Measurements from ENCODE around the gene RSF1. TPM values are rescaled to one million over a fixed set of nuclear protein-coding genes. Genes with fewer than 3 reads are reported as not detected.

RSF1 gene
- total RNA-seq, 4 donors from 2014 or later: 42.2 to 60.7 (median 46.6) TPM

DNA sequence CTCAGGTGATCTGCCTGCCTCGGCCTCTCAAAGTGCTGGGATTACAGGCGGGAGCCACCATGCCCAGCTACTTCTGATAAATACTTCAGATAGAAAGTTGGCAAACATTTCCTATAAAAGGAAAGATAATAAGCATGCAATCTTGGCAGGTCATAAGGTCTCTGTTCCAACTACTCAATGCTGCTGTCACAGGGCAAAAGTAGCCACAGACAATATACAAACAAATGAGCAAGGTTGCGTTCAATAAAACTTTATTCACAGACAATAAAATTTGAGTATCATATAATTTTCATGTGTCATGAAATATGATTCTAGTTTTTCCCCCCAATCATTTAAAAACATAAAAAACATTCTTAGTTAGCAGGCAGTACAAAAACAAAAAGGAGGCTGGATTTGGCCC is 129.9 kb downstream of the RSF1 start:
- TF ChIP-seq, protein P1, sequence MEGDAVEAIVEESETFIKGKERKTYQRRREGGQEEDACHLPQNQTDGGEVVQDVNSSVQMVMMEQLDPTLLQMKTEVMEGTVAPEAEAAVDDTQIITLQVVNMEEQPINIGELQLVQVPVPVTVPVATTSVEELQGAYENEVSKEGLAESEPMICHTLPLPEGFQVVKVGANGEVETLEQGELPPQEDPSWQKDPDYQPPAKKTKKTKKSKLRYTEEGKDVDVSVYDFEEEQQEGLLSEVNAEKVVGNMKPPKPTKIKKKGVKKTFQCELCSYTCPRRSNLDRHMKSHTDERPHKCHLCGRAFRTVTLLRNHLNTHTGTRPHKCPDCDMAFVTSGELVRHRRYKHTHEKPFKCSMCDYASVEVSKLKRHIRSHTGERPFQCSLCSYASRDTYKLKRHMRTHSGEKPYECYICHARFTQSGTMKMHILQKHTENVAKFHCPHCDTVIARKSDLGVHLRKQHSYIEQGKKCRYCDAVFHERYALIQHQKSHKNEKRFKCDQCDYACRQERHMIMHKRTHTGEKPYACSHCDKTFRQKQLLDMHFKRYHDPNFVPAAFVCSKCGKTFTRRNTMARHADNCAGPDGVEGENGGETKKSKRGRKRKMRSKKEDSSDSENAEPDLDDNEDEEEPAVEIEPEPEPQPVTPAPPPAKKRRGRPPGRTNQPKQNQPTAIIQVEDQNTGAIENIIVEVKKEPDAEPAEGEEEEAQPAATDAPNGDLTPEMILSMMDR (IDR thresholded peaks at IDR 0.05): no peak
- DNase-seq (ENCODE audit: low spot score) (no peak), ATAC-seq (ENCODE audit: low FRiP score) (no peak)

DNA sequence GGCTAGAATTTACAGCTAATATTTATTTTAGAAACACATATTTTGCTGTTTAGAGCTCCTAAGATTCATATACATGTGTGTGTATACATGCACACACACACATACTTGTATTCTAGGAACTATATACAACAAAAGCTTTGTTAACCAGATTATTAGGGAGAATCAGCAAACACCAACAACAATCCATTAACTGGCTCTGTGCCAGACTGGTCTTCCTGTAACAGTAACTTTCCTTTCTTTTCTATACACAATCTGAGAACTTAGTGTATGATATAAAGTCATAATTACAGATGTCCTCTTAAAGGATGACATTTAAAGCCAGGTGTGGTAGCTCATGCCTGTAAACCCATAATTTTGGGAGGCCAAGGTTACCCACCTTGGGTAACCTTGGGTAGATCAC is 133.4 kb downstream of the RSF1 start:
- DNase-seq (ENCODE audit: low spot score): no peak
- TF ChIP-seq, protein P1 (IDR thresholded peaks at IDR 0.05): no peak
- ATAC-seq (ENCODE audit: low FRiP score): no peak

DNA sequence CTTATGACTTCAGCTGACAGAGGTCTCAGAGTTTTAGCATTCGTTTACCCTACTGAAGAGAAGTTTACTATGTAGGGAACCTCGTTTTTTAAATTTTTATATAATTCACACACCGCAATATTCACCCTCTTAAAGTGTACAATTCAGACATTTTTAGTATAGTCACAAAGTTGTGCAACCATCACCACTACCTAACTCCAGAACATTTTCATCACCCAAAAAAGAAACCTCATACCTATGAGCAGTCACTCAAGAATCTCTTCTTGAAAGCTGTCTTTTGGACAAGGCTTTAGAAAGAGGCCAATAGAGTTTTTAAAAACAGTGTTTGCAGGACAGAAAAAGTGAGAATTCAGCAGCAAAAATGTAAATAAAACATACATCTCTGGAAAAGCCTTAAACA is 143.4 kb downstream of the RSF1 start:
- TF ChIP-seq, protein P1 (IDR thresholded peaks at IDR 0.05): no peak
- ATAC-seq (ENCODE audit: low FRiP score): no peak

DNA sequence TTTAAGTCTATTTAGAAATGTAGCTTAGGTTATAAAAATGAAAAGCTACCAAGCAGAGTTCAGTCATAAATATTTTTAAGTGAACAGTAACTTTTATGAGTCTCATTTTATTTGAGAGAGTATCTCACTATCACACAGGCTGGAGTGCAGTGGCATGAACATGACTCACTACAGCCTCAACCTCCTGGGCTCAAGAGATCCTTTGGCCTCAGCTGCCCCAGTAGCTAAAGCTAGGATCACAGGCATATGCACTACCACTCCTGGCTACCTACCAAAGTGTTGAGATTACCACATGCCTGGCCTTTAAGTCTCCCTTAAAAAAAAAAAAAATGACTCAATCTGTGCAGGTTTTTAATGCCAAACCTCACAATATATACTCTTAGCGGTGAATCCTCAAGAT is 148.3 kb downstream of the RSF1 start:
- DNase-seq (ENCODE audit: low spot score) (no peak), ATAC-seq (ENCODE audit: low FRiP score) (no peak)
- TF ChIP-seq, protein P1 (IDR thresholded peaks at IDR 0.05): no peak

More for the DNA sequence above, 143.4 kb downstream of the RSF1 start:
- no peak for DNase-seq (ENCODE audit: low spot score)

DNA sequence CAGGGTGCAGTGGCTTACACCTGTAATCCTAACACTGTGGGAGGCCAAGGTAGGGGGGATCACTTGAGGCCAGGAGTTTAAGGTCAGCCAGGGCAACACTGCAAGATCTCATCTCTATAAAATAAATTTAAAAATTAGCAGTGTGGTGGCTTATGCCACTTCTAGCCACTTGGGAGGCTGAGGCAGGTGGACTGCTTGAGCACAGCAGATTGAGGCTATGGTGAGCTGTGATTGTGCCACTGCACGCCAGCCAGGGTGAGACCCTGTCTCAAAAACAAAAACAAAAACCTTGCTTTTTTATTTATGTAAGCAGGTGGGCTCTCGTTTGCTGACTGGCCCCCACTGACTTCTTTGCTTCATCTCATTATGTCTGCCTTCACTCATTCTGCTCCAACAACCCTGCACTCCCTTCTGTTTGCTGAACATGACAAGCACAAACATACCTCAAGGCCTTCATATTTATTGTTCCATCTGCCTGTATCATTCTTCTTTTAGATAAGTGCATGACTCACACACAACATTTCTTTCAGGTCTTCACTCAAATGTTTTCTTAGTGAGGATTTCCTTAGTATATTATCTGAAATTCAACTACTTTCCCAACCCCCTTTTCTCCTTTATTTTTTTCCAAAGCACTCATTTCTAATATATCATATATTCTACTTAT is 150.5 kb downstream of the RSF1 start:
- TF ChIP-seq, protein P1 (IDR thresholded peaks at IDR 0.05): no peak
- DNase-seq (ENCODE audit: low spot score) (no peak), ATAC-seq (ENCODE audit: low FRiP score) (no peak)

DNA sequence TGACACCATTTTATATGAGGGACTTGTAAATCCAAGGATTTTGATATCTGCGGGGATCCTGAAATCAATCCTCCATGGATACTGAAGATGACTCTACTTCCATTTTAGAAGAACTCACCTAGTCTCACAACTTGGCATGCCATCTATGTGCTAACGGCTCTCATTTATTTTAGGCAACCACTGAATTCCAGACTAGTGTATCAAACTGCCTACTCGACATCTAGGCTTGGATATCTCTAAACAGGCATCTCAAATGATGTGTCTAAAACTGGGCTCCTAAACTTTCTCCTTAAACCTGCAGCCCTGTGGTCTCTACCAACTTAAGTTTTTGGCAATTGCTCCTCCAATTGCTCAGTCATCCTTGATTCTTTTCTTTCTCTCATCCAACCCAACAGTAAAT is 151.8 kb downstream of the RSF1 start:
- TF ChIP-seq, protein P1 (IDR thresholded peaks at IDR 0.05): no peak
- no peak for ATAC-seq (ENCODE audit: low FRiP score)
- no peak for DNase-seq (ENCODE audit: low spot score)

DNA sequence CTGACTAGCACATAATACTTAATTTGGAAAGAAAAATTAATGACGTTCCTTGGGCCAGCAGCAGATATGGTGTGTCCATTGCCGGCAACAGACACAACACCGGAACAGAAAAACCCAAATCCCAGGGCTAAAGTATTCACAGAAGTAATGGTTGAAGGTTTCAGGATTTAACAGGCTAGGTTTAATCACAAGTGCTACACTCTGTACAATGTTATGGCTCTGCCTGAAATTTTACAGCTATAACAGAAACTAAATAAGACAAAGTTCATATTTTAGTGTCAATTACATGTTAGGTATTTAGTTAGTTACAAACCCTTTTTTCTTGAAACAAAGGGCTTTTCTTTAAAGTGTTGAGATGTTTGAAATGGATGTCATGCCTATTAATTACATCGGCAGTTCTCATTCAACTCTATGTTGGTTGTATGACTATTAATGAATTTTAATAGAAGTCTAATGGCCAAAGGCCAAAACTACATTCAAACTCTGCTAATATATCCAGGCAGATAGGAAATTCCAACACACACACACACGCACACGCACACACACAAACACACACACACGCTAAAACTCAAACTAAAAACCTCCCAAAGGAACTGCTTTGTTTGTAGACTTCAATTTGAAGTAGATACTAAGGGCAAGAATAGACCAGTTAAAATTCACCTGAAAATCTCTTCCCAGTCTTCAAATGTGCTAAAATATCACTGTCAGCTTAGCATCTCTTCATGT is 155.1 kb downstream of the RSF1 start:
- TF ChIP-seq, protein P1 (IDR thresholded peaks at IDR 0.05): no peak
- ATAC-seq (ENCODE audit: low FRiP score): no peak
- DNase-seq (ENCODE audit: low spot score): no peak
